IPS-18c (cell line): ENCODE data around the gene KDM1B.

Experiments
- H3K4me3 ChIP-seq: 2 replicates; pipeline ENCODE4 v1.7.0; 2013; ENCODE audit warnings: low read depth, mild to moderate bottlenecking, low read length, moderate library complexity; ENCODE audit not compliant: insufficient read depth
- H3K9me3 ChIP-seq: one replicate; pipeline ENCODE4 v1.6.1; 2013; ENCODE audit warnings: mild to moderate bottlenecking, low read length, moderate library complexity; ENCODE audit not compliant: control insufficient read depth, insufficient read depth

The KDM1B gene, protein sequence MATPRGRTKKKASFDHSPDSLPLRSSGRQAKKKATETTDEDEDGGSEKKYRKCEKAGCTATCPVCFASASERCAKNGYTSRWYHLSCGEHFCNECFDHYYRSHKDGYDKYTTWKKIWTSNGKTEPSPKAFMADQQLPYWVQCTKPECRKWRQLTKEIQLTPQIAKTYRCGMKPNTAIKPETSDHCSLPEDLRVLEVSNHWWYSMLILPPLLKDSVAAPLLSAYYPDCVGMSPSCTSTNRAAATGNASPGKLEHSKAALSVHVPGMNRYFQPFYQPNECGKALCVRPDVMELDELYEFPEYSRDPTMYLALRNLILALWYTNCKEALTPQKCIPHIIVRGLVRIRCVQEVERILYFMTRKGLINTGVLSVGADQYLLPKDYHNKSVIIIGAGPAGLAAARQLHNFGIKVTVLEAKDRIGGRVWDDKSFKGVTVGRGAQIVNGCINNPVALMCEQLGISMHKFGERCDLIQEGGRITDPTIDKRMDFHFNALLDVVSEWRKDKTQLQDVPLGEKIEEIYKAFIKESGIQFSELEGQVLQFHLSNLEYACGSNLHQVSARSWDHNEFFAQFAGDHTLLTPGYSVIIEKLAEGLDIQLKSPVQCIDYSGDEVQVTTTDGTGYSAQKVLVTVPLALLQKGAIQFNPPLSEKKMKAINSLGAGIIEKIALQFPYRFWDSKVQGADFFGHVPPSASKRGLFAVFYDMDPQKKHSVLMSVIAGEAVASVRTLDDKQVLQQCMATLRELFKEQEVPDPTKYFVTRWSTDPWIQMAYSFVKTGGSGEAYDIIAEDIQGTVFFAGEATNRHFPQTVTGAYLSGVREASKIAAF

DNA sequence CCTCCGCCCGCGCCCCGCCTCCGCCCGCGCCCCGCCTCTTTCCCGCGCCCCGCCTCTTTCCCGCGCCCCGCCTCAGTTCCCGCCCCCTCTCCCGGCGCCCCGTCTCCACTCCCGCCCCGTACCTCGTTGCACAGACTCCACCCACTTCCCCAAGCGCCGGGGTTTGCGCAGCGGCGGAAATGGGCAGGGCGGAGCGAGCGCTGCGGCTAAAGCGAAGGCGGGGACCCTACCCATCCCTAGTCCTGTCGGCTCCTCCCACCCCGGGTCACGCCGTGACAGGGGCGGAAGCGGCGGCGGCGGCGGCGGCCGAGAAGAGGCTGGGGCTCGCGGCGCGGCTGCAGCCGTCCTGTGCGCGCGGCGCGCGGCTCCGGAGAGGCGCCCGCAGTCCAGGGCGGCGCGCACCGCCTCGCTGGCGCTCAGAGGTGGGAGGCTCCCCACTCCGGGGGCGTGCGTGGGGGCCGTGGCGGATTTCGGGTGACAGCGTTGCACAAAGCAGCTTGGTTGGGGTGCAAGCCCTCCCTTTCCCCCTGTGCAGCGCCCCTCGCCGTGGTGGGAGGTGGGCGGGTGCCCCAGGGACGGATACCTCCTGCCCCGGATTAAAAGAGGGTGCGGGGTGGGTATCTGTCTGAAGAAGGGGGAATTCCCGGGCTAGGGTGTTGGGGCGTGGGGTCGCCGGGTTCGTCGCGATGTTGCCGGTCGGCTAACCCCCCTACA is at the start of gene KDM1B:
Gene KDM1B (plus strand): TSS at position 273 of the 714 bp plus-strand sequence. CDS start 4,474 bp downstream, outside the sequence.
- Histone ChIP-seq H3K4me3 (peak within 1 kb of the TSS; percentile 87), H3K9me3 (peaks cover 5% of the 10 kb centered on the region)

DNA sequence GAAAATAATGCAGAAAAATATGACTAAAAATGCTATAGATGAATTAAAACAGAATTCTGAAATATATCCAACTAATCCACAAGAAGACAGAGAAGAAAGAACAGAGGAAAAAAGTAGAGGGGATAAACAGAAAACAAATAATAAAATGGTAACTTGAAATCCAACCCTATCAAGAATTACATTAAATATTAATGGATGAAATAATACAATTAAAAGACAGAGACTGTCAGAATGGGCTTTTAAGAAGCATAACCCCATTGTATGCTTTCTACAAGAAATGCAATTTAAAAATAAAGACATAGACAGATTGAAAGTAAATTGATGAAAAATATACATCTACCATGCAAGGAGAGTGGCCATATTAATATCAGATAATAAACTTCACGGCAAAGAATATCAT is 48.2 kb upstream of the KDM1B start:
- Histone ChIP-seq H3K4me3 (no peak overlapping the region), H3K9me3 (no peaks in the 10 kb centered on the region)

DNA sequence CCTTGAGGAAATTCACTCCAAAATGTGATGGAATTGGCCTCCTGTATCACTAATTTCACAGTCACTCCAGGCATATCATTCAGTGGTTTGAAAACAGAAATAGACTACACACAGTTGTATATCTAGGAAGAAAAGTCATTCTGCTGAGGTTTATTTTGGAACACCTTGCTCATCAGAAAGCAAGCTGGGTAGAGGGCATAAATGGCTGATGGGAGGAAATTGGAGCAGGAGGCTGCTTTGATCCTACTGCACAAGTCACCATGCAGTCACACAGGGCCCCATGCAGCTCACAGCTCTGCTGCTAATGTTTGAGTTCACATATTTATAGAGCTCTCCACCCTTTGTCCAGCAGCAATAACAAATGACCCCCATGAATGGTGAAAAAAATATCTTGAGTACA is 45.1 kb upstream of the KDM1B start:
- Histone ChIP-seq H3K9me3 (no peaks in the 10 kb centered on the region), H3K4me3 (no peak overlapping the region)

DNA sequence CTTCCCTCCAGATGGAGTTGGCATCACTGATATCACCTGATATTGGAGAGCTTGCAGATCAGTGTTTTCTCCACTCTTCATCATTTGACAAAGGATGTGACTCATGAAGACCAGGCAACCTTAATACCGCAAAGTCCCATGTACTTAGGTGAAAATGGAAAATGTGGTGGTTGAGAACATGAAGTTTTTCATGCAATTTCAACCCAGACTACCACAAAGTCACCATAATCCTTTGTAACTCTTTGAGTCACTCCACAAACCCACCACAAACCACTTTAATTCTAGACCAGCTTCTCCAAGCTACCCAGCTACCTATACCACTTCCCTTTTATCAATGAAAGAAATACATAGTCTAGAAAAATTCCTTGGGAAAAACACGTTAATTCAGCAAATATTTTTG is 39.9 kb upstream of the KDM1B start:
- Histone ChIP-seq H3K4me3 (no peak overlapping the region), H3K9me3 (no peaks in the 10 kb centered on the region)

DNA sequence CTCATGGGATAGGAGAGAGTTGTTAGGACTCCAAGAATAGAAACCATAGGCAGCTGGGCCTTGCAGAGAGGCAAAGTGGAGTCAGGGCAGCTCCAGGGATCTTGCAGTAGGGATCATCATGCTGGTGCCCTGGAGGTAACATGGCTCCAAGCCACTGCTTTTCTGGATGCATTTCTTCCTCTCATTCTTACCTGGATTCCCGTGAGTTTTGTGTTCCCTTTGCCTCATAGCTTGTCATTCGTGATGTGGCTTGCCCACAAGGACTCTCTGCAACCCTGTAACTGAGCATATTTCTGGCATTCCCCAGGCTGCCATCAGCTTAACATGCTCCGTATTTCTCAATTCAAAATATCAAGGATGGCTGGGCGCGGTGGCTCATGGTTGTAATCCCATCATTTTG is 38.1 kb upstream of the KDM1B start:
- Histone ChIP-seq H3K9me3 (no peaks in the 10 kb centered on the region), H3K4me3 (no peak overlapping the region)

DNA sequence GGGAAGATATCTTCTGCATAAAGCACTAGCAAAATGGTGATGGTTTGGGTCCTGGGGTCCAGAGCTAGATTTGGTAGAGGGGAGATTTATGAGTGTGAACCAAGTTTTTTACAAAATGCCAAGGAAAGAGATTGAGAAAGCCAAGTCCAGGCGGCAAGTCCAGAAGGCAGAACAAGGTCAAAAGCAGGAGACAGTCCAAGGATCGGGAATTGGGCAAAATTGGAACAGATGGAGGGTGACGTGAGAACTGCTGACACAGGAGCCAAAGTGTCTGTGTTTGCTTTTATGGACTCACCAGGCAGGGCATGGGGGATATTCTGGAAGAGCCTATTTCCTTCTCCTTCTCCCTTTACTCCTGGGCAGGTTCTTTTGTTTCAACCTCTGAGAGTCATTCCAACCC is 36.9 kb upstream of the KDM1B start:
- H3K4me3 ChIP-seq, result no peak overlapping the region
- H3K9me3 ChIP-seq, result no peaks in the 10 kb centered on the region

DNA sequence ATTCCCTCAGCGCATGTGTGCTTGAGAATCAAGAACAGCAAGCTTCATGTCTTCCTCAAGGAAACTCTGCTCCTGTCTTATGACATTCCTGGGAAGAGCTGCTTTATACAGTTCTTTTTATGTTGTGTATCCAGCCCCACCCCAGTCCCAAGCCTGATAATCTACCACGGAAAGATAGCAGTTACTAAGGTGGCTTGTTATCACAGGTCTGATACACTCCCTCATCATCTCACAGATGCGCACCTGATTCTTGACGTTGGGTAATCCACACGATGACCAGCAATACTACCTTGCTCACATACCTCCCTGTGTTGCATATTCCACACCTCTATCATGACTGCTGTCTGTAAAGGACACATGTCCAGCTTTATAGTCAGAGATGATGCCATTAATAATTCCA is 36.0 kb upstream of the KDM1B start:
- Histone ChIP-seq H3K4me3 (no peak overlapping the region), H3K9me3 (no peaks in the 10 kb centered on the region)

DNA sequence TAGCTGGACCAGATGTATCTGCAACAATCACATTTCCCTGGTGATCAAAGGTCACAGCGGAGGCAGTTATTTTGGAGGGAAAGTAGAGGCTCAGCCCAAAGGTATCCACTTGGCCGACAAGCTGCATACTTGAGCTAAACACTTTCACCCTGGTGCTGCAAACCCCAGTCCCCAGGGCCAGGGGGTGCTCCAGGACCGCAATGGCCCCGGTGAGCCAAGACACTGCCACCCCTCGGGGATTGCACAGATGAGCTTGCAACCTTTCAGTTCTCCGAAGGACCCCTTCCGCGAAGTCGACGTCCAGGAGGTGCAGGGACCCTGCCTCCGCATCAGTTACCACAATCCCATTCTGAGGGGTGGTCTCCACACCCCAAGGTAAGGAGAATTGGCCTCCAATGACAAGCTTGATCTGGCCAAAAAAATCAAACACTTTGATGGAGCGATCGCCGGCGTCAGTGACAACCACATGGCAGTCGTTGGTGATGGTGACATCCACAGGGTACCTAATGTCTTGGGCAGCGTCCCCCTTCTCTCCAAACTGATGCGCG is 33.6 kb upstream of the KDM1B start:
- no peak overlapping the region for H3K4me3 ChIP-seq
- H3K9me3 ChIP-seq, result no peaks in the 10 kb centered on the region

DNA sequence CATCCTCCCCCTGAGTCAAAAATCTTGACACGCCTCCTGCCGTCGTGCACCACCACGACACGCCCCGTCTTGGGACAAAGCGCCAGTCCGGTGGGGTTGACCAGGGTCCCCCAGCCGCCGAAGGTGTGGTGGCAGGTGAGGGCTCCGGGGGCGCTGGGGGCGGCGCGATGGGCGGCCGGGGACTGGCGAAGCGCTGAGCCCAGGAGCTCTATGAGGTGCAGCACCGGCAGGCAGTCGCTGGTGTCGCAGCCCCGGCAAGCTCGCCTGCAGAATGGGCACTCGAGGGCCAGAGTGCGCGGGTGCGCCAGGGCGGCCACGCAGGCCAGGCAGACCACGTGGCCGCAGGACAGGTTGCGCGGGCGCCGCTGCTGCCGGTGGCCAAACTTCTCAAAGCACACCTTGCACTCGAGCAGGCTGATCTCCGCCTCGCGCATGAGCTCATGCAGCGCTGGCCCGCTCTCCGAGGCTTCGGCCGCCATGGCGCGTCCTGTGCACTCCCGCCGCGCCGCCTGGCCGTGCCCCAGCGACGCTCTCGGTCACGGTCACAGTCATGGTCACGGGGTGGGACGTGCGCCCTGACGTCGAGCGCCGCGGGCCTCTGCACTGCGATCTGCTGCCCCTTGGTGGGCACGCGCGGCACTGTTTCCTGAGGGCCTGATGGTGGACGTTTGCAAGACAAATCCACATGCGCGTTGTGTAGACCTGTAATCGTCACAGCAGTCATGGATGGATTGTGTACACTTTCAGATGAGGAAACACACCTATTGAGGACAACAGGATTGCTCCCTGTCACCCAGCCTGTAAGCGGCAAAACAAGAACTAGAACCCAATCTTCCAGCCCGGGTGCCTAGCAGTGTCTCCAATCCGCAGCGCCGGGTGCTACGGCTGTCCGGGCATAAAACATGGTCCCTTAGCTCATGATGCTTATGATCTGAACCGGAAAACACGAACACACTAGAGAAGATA is 32.8 kb upstream of the KDM1B start, which contains the start of gene NHLRC1:
Gene NHLRC1 (minus strand): TSS at position 550 of the 966 bp plus-strand sequence. CDS start 71 bp downstream, at position 479.
- Histone ChIP-seq H3K9me3 (no peaks in the 10 kb centered on the region), H3K4me3 (peak within 1 kb of the TSS; percentile 36; the same call in 1 of the 2 replicates)

DNA sequence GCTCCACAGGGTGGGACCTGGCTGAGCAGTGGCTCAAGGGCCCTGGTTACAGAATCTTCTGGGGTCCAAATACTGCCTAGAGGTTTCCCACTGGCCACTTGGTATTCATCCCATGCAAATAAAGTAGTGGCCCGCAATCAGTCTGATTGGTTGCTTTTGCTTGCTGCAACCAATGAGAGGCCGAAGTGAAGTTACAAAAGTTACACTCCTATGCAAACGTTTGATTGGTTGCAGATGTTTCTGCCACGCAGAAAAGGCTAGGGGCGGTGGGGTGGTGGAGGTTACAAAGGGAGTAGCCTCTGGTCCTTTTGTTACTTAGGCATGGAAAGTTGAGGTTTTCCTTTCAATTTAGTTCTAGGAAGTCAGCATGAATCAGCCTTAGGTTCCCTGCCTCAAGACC is 29.1 kb upstream of the KDM1B start:
- Histone ChIP-seq H3K9me3 (no peaks in the 10 kb centered on the region), H3K4me3 (no peak overlapping the region)

DNA sequence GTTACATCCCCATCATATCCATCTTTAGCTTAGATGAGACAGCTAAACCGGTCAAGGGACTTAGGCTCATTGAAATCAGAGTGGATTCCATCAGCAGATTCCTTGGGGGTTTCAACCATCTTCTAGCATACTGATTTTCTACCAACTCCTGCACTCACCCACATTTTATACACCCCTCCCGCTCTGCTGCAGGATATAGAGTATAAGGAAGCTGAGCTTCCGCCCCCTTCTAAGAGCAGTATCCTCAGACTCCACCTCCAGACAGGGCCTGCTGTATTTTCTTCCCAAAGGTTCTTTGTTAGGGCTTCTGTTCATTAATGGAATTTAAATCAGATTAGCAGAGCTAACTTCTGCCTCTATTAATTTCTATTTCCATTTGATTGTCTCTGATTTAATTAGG is 22.9 kb upstream of the KDM1B start:
- H3K4me3 ChIP-seq, result no peak overlapping the region

DNA sequence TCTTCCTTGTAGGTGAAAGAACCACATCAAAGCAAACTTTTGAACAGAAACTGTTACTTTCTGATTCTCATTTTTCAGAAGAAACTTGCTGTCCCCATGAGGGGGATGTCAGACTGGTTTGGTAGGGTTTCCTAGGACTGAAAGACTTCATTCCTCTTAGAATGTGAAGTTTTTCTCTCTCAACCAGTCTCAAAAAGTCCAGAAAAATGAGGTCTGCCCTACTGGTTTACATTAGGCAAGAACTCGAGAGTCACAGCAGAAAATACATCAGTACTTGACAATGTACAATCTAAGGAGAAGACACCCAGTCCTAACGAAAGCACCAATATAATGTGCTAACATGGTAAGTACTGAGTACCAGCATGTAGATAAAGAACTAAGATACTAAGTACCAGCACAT is 20.1 kb upstream of the KDM1B start:
- H3K4me3 ChIP-seq, result no peak overlapping the region
- H3K9me3 ChIP-seq, result no peaks in the 10 kb centered on the region

More for the DNA sequence above, 22.9 kb upstream of the KDM1B start:
- no peaks in the 10 kb centered on the region for H3K9me3 ChIP-seq

DNA sequence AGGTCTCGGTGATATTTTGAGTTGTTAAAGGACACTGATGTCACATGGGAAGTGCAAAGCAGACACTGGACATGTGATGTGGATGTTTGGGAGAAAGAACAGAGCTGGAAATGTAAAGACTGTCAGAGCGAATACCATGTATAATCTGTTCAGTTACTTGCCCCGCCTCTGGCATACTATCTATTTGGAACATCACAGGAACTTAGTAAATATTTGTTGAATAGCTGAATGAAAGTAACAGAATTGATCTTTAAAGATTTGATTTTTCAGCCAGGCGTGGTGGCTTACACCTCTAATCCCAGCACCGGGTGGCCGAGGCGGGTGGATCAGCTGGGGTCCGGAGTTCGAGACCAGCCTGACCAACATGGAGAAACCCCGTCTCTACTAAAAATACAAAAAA is 19.0 kb upstream of the KDM1B start:
- Histone ChIP-seq H3K9me3 (no peaks in the 10 kb centered on the region), H3K4me3 (no peak overlapping the region)

DNA sequence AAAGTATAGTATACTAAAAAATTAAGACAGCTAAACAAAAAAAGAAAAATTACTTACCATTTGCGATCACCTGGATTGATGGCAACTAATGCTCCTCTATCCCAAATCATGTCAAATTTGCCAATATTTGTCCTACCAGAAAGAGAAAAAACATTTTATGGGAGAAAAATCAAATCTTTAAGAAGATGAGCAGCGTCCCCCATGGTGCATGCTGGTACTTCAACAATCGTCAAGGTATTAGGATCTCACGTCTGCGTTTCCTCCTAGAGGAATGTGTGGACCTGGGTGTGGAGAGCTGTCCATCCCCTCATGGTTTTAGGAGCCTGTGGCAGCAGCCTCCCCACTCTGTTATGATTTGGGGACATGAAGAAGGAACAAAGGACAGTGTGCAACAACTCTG is 16.3 kb upstream of the KDM1B start:
- Histone ChIP-seq H3K4me3 (no peak overlapping the region), H3K9me3 (no peaks in the 10 kb centered on the region)

DNA sequence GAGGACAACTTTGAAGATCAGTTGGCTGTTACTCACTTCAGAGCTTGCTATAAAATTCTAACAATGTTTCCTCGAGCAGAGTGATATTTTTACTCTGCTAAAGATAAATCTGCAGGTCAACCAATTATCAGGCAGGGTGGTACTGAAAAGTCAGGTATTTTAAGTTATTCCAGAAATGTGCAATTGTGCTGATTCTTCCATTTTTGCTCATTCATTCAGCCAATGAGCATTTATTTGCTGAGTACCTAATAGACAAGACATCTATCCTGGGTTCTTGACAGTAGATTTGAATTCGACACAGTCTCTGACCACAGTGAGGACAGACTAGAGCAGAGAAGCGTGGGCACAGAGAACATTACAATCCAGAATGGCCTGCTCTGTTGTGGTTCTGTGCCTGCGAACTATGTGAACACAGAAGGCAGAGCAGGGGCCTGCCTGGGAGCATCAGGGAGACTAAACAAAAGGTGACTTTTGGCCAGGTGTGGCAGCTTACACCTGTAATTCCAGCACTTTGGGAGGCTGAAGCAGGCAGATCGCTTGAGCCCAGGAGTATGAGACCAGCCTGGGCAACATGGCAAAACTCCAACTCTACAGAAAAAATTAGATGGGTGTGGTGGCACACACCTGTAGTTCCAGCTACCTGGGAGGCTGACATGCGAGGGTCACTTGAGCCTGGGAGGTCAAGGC is 15.1 kb upstream of the KDM1B start:
- Histone ChIP-seq H3K4me3 (no peak overlapping the region), H3K9me3 (no peaks in the 10 kb centered on the region)
